WTC11 (cell line): Measurements from ENCODE around the gene POLR1G.

Source experiments
- CREB1 ChIP-seq: sonication (generic); formaldehyde crosslinking; IDR thresholded peaks from 2 replicates; pipeline ENCODE4 v1.8.0; 2023; ENCODE audit warnings: mild to moderate bottlenecking, missing genetic modification reagents
- ETV6 ChIP-seq: sonication (generic); formaldehyde crosslinking; IDR thresholded peaks from 2 replicates; pipeline ENCODE4 v1.8.1; 2022; ENCODE audit warnings: mild to moderate bottlenecking, missing genetic modification reagents
- NFYB ChIP-seq: sonication (generic); formaldehyde crosslinking; conservative IDR thresholded peaks from 2 replicates; pipeline ENCODE4 v1.8.0; 2022; ENCODE audit warnings: low read depth, missing genetic modification reagents
- TF ChIP-seq, protein P1 (sequence below): fragments of 200-600 bp; IDR thresholded peaks from 2 replicates; pipeline ENCODE4 v1.8.0; 2022; ENCODE audit warnings: antibody characterized with exemption
- TF ChIP-seq, protein P2 (sequence below): sonication (generic); formaldehyde crosslinking; conservative IDR thresholded peaks from 2 replicates; pipeline ENCODE4 v1.8.1; 2023; ENCODE audit warnings: mild to moderate bottlenecking, low read depth, missing genetic modification reagents, moderate library complexity

DNA sequence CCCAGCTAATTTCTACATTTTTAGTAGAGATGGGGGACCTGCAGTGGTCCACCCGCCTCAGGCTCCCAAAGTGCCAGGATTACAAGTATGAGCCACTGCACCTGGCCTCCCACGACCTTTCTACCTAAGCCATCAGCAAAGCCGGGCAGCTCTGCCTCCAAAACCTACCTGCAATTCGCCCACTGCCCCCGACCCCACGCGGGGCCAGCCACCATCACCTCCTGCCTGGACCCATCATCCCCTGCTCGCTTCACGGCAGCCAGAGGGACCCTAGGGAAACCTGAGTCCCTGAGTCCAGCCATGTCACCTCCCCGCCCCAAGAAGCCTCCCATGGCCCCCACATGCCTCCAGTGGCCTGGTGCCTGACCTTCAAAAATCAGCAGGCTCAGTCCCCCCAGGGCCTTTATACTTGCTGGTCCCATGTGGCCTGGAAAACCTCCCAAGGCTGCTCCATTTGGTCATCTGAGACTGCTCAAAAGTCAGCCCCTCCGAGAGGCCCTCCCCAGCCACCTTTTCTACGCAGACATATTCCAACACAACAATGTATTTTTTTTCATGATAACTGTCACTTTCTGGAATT lies 48.1 kb upstream of the POLR1G start:
- TF ChIP-seq CREB1 (no peak), ETV6 (CRISPR knock-in tag) (no peak), NFYB (CRISPR knock-in tag) (no peak)
- TF ChIP-seq, protein P1, sequence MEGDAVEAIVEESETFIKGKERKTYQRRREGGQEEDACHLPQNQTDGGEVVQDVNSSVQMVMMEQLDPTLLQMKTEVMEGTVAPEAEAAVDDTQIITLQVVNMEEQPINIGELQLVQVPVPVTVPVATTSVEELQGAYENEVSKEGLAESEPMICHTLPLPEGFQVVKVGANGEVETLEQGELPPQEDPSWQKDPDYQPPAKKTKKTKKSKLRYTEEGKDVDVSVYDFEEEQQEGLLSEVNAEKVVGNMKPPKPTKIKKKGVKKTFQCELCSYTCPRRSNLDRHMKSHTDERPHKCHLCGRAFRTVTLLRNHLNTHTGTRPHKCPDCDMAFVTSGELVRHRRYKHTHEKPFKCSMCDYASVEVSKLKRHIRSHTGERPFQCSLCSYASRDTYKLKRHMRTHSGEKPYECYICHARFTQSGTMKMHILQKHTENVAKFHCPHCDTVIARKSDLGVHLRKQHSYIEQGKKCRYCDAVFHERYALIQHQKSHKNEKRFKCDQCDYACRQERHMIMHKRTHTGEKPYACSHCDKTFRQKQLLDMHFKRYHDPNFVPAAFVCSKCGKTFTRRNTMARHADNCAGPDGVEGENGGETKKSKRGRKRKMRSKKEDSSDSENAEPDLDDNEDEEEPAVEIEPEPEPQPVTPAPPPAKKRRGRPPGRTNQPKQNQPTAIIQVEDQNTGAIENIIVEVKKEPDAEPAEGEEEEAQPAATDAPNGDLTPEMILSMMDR: no peak
- TF ChIP-seq, protein P2, sequence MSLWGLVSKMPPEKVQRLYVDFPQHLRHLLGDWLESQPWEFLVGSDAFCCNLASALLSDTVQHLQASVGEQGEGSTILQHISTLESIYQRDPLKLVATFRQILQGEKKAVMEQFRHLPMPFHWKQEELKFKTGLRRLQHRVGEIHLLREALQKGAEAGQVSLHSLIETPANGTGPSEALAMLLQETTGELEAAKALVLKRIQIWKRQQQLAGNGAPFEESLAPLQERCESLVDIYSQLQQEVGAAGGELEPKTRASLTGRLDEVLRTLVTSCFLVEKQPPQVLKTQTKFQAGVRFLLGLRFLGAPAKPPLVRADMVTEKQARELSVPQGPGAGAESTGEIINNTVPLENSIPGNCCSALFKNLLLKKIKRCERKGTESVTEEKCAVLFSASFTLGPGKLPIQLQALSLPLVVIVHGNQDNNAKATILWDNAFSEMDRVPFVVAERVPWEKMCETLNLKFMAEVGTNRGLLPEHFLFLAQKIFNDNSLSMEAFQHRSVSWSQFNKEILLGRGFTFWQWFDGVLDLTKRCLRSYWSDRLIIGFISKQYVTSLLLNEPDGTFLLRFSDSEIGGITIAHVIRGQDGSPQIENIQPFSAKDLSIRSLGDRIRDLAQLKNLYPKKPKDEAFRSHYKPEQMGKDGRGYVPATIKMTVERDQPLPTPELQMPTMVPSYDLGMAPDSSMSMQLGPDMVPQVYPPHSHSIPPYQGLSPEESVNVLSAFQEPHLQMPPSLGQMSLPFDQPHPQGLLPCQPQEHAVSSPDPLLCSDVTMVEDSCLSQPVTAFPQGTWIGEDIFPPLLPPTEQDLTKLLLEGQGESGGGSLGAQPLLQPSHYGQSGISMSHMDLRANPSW (CRISPR knock-in tag): no peak
